ENCODE measurements around the gene ST6GALNAC6. TPM values are rescaled to one million over a fixed set of nuclear protein-coding genes. Genes with fewer than 3 reads are reported as not detected.

ST6GALNAC6 gene
- total and polyA plus RNA-seq, 2 of the 8 experiments (the other 6 are each of a cell fraction or from before 2014, with no cell fraction given), result 43.7 to 64.4 TPM

GRCh38 chr9:127941961-127942215, 42.5 kb upstream of the ST6GALNAC6 start:
- H4K5ac ChIP-seq (ENCODE audit: insufficient read length, low read depth, low read length), result no peak overlapping the region
- no peak overlapping the region for H2BK120ac ChIP-seq (replicated peaks; ENCODE audit: low read depth, low read length)
- H3K79me1 ChIP-seq (ENCODE audit: low read depth, low read length), result no peaks in the 10 kb centered on the region; the same call in none of the 2 replicates
- H4K20me1 ChIP-seq (replicated peaks in 1 of 2; ENCODE audit: control insufficient read depth in 1 of 2, insufficient read depth in 2 of 2, low read length in 2 of 2), result peaks cover 4 to 21% of the 10 kb centered on the region in 2 experiments
- H3K4me1 ChIP-seq (replicated peaks in 1 of 4; ENCODE audit: control insufficient read depth in 3 of 4, insufficient read depth in 4 of 4, low read length in 3 of 4), result peaks cover 0 to 19% (median 11%) of the 10 kb centered on the region in 4 experiments; a peak in 6 of 7 replicates
- no peak overlapping the region for H3K9ac ChIP-seq (replicated peaks in 1 of 4; ENCODE audit: extremely low read depth in 1 of 4, low read depth in 3 of 4, low read length in 3 of 4)
- no peak overlapping the region for H3K27ac ChIP-seq (ENCODE audit: low read depth, low read length)
- H3K9me3 ChIP-seq (ENCODE audit: insufficient read depth in 2 of 2, low read depth in 1 of 2, low read length in 1 of 2), result no peaks in the 10 kb centered on the region
- H2BK5ac ChIP-seq (ENCODE audit: low read depth, low read length), result no peak overlapping the region
- 96% methylated on average over 3 of the region's 3 CpGs; no CpG with 5 or more reads in 1 of the 2 experiments for WGBS, 2 experiments (ENCODE audit: extremely low coverage in 1 of 2, insufficient coverage in 1 of 2, insufficient read length in 1 of 2, insufficient replicate concordance in 2 of 2, low coverage in 1 of 2, low lambda C conversion rate in 2 of 2, missing lambda C conversion rate in 1 of 2)
- H2BK20ac ChIP-seq (ENCODE audit: low read length), result no peak overlapping the region
- H2BK15ac ChIP-seq (ENCODE audit: low read length), result no peak overlapping the region
- H3K23ac ChIP-seq (ENCODE audit: insufficient read length), result no peak overlapping the region
- peaks cover 0 to 5% of the 10 kb centered on the region in 2 experiments; a peak in 1 of 4 replicates for H3K79me2 ChIP-seq (ENCODE audit: control insufficient read depth in 1 of 2, insufficient read depth in 2 of 2, low read length in 2 of 2)
- H4K8ac ChIP-seq (ENCODE audit: extremely low read depth, insufficient read depth, low read length), result no peak overlapping the region
- H3K4me3 ChIP-seq (ENCODE audit: extremely low read depth in 1 of 4, insufficient read depth in 2 of 4, low read depth in 3 of 4, low read length in 4 of 4), result no peak overlapping the region
- H3K18ac ChIP-seq (ENCODE audit: extremely low read depth, low read length), result no peak overlapping the region
- no peak overlapping the region for H4K91ac ChIP-seq (replicated peaks; ENCODE audit: insufficient read length, low read length)
- H2AK5ac ChIP-seq (ENCODE audit: low read depth, low read length), result no peak overlapping the region
- no peak overlapping the region for H3K4me2 ChIP-seq (ENCODE audit: insufficient read depth in 1 of 2, low read depth in 2 of 2, low read length in 2 of 2)
- DNase-seq (ENCODE audit: low read depth in 1 of 2, low spot score in 2 of 2) (no peak), FAIRE-seq (no peak)
- H3K56ac ChIP-seq (replicated peaks; ENCODE audit: insufficient read length, low read depth, low read length), result no peak overlapping the region
- peaks cover 7 to 16% (median 13%) of the 10 kb centered on the region in 4 experiments for H3K36me3 ChIP-seq (ENCODE audit: control insufficient read depth in 2 of 4, insufficient read depth in 4 of 4, low read length in 3 of 4)
- peaks cover 13% of the 10 kb centered on the region; the same call in 1 of the 2 replicates for H3K23me2 ChIP-seq (ENCODE audit: low read depth, low read length)
- POLR2A ChIA-PET (ENCODE audit: partially characterized antibody), result interaction anchor here (1.5 to 1.8 kb wide), 4 partner anchors 8 to 93 kb away, joined by 4 to 7 read pairs (median 4); partner anchors contain the start of gene EEIG1
- H3K27me3 ChIP-seq (replicated peaks in 1 of 4; ENCODE audit: control insufficient read depth in 3 of 4, extremely low read depth in 1 of 4, insufficient read depth in 3 of 4, low read length in 3 of 4), result no peaks in the 10 kb centered on the region
- no peak overlapping the region for H3K14ac ChIP-seq (ENCODE audit: insufficient read length)
- no peak overlapping the region for H2BK12ac ChIP-seq (ENCODE audit: low read depth, low read length)
- H3K4ac ChIP-seq (replicated peaks; ENCODE audit: insufficient read length, low read depth, low read length), result no peak overlapping the region
- no peak overlapping the region for H2AFZ ChIP-seq (ENCODE audit: low read length)
- TF ChIP-seq RAD21 (IDR thresholded peaks at IDR 0.05 in 1 of 2, conservative IDR thresholded peaks at IDR 0.05 in 1 of 2; ENCODE audit: low read depth in 2 of 2, low read length in 2 of 2) (no peak), GABPA (IDR thresholded peaks at IDR 0.05; ENCODE audit: borderline replicate concordance, insufficient read depth, low read length) (no peak), SIN3A (conservative IDR thresholded peaks at IDR 0.05 in 1 of 2, IDR thresholded peaks at IDR 0.05 in 1 of 2; ENCODE audit: low read depth in 1 of 2, low read length in 2 of 2) (no peak), SP2 (IDR thresholded peaks at IDR 0.05; ENCODE audit: low read length) (no peak), NRF1 (IDR thresholded peaks at IDR 0.05; ENCODE audit: low read depth, low read length) (no peak), POU5F1 (IDR thresholded peaks at IDR 0.05; ENCODE audit: low read depth, low read length) (no peak), SP4 (IDR thresholded peaks at IDR 0.05; ENCODE audit: low read length) (no peak)
- CTCF ChIA-PET (ENCODE audit: partially characterized antibody), result interaction anchor here (0.8 to 35.5 kb wide), 24 partner anchors 10 to 183 kb away, joined by 3 to 825 read pairs (median 14); partner anchors contain the start of genes EEIG1, ENG, NAIF1 and PIP5KL1
